ENCODE measurements around the gene HOXB7.

GRCh38 chr17:48634493-48635208 lies 23.8 kb upstream of the HOXB7 start:
- no peak for TF ChIP-seq CTCF (IDR thresholded peaks at IDR 0.05)
- TF ChIP-seq POLR2A (IDR thresholded peaks at IDR 0.05): no peak

Data from sigmoid colon (tissue), 3 donors.